SK-N-SH (cell line): ENCODE results near the gene GLCE. TPM values are rescaled to one million over a fixed set of nuclear protein-coding genes. Genes with fewer than 3 reads are reported as not detected.

Source experiments
- CTCF ChIA-PET: fragments of 300-600, 350-600 bp; formaldehyde crosslinking; extraction: SDS; loops from one replicate; lab custom pipeline; 2021; lab: Yijun Ruan, JAX
- POLR2A ChIA-PET: fragments of 350-600 bp; sonication (Branson Sonifier 250); formaldehyde crosslinking; extraction: SDS; loops from one replicate; lab custom pipeline; 2020; ENCODE audit warnings: antibody characterized with exemption, inconsistent platforms; lab: Yijun Ruan, JAX
- DNase-seq: peaks from one replicate; pipeline ENCODE4 v3.0.0; 2012
- H2AFZ ChIP-seq: fragments of 200-600 bp; sonication (generic); 2 replicates; pipeline ENCODE4 v1.8.1; 2016; ENCODE audit warnings: antibody characterized with exemption, mild to moderate bottlenecking, low read depth
- H3F3A ChIP-seq: fragments of 200-600 bp; sonication (generic); replicated peaks from 2 replicates; pipeline ENCODE3; 2016; ENCODE audit warnings: antibody characterized with exemption, mild to moderate bottlenecking; ENCODE audit not compliant: insufficient read depth
- H3K27ac ChIP-seq, 2 experiments: fragments of 200-500 bp in 1 of 2; fragments of 200-600 bp in 1 of 2; sonication (Bioruptor generic) in 1 of 2; sonication (generic), shearing (Covaris generic) in 1 of 2; 2 replicates each; pipeline versions ENCODE4 v1.5.1 to v1.6.1; 2014 to 2016; ENCODE audit warnings: low read depth in 2 of 2, inconsistent platforms in 1 of 2, low read length in 1 of 2, mild to moderate bottlenecking in 1 of 2, mixed read lengths in 1 of 2
- H3K27me3 ChIP-seq: fragments of 200-600 bp; sonication (generic), shearing (Covaris generic); 2 replicates; pipeline ENCODE4 v1.6.1; 2016; ENCODE audit warnings: mixed run types; ENCODE audit not compliant: insufficient read depth
- H3K36me3 ChIP-seq, 2 experiments: fragments of 200-500 bp in 1 of 2; fragments of 200-600 bp in 1 of 2; sonication (Bioruptor generic) in 1 of 2; sonication (generic) in 1 of 2; replicated peaks in 1 of 2; 2 replicates each; pipeline versions ENCODE3 to v1.5.1; 2014 to 2016; ENCODE audit warnings: low read length in 1 of 2, mild to moderate bottlenecking in 1 of 2; ENCODE audit not compliant: insufficient read depth in 2 of 2, control insufficient read depth in 1 of 2
- H3K4me1 ChIP-seq, 2 experiments: fragments of 200-500 bp in 1 of 2; fragments of 200-600 bp in 1 of 2; sonication (Bioruptor generic) in 1 of 2; sonication (generic), shearing (Covaris generic) in 1 of 2; 2 replicates each; pipeline versions ENCODE4 v1.5.1 to v1.6.1; 2014 to 2016; ENCODE audit warnings: low read depth in 1 of 2, low read length in 1 of 2, mixed run types in 1 of 2; ENCODE audit not compliant: insufficient read depth in 2 of 2, control insufficient read depth in 1 of 2
- H3K4me2 ChIP-seq: fragments of 200-600 bp; sonication (generic), shearing (Covaris generic); 2 replicates; pipeline ENCODE4 v1.6.1; 2017; ENCODE audit warnings: mixed run types
- H3K4me3 ChIP-seq, 2 experiments: fragments of 200-500 bp in 1 of 2; fragments of 200-600 bp in 1 of 2; sonication (Bioruptor generic) in 1 of 2; sonication (generic), shearing (Covaris generic) in 1 of 2; 2 replicates each; pipeline versions ENCODE4 v1.5.1 to v1.8.1; 2014 to 2016; ENCODE audit warnings: low read depth in 2 of 2, inconsistent platforms in 1 of 2, low read length in 1 of 2, mild to moderate bottlenecking in 1 of 2, mixed read lengths in 1 of 2, moderate library complexity in 1 of 2
- H3K79me2 ChIP-seq: fragments of 200-600 bp; sonication (generic); 2 replicates; pipeline ENCODE4 v1.8.1; 2017; ENCODE audit warnings: mild to moderate bottlenecking; ENCODE audit not compliant: insufficient read depth
- H3K9ac ChIP-seq: fragments of 200-600 bp; sonication (generic); 2 replicates; pipeline ENCODE4 v1.6.1; 2017; ENCODE audit warnings: mixed run types
- H3K9me2 ChIP-seq: fragments of 200-600 bp; sonication (generic); 2 replicates; pipeline ENCODE4 v1.6.1; 2017; ENCODE audit warnings: mixed run types
- H3K9me3 ChIP-seq: fragments of 200-600 bp; sonication (generic); 2 replicates; pipeline ENCODE4 v1.6.1; 2017; ENCODE audit warnings: mixed run types, mild to moderate bottlenecking, moderate library complexity
- H4K20me1 ChIP-seq: fragments of 200-600 bp; sonication (generic); 2 replicates; pipeline ENCODE4 v1.6.1; 2017; ENCODE audit warnings: mild to moderate bottlenecking, mixed run types; ENCODE audit not compliant: insufficient read depth
- CTCF ChIP-seq: fragments of 200-600 bp; sonication (generic); IDR thresholded peaks from 2 replicates; pipeline ENCODE4 v1.6.1; 2017; ENCODE audit warnings: antibody characterized with exemption, mild to moderate bottlenecking, moderate library complexity
- FOSL2 ChIP-seq: IDR thresholded peaks from 2 replicates; pipeline ENCODE4 v1.4.0; 2012; ENCODE audit warnings: low read depth, mild to moderate bottlenecking, moderate library complexity, borderline replicate concordance
- GATA2 ChIP-seq: sonication (generic); formaldehyde crosslinking; IDR thresholded peaks from 2 replicates; pipeline ENCODE4 v1.5.0; 2020; ENCODE audit warnings: mild to moderate bottlenecking, missing genetic modification reagents
- MAX ChIP-seq: IDR thresholded peaks from 2 replicates; pipeline ENCODE4 v1.4.0; 2012; ENCODE audit warnings: low read depth
- PBX3 ChIP-seq: IDR thresholded peaks from 2 replicates; pipeline ENCODE4; 2012
- POLR2AphosphoS5 ChIP-seq: IDR thresholded peaks from 2 replicates; pipeline ENCODE4 v1.6.1; 2012; ENCODE audit warnings: low read depth, low read length
- RAD21 ChIP-seq: IDR thresholded peaks from 2 replicates; pipeline ENCODE4 v1.6.1; 2012; ENCODE audit warnings: mild to moderate bottlenecking, low read length
- REST ChIP-seq: IDR thresholded peaks from 2 replicates; pipeline ENCODE4 v1.6.1; 2012; ENCODE audit warnings: mild to moderate bottlenecking, low read depth, low read length, moderate library complexity
- SIN3A ChIP-seq: IDR thresholded peaks from 2 replicates; pipeline ENCODE4 v1.6.1; 2012; ENCODE audit warnings: low read depth, mild to moderate bottlenecking, low read length, moderate library complexity, borderline replicate concordance
- SMC3 ChIP-seq: IDR thresholded peaks from 2 replicates; pipeline ENCODE4 v1.6.1; 2012; ENCODE audit warnings: low read depth, low read length, improper control_type of control experiment
- YY1 ChIP-seq: IDR thresholded peaks from 2 replicates; pipeline ENCODE4 v1.4.0; 2012; ENCODE audit warnings: low read depth, mild to moderate bottlenecking
- WGBS: methylation state at CpG from one replicate; pipeline ENCODE4 v1.1.6; 2017; ENCODE audit warnings: low lambda C conversion rate; 5-methylcytosine and 5-hydroxymethylcytosine counted together
- polyA plus RNA-seq, 3 experiments: library from polyadenylated mRNA; depleted of rRNA; stranded (reverse); fragments of >200 nt; gene quantifications; 2 replicates each; pipeline ENCODE4 v1.2.3, GENCODE V29; 2012

GLCE gene
- polyA plus RNA-seq, 1 of the 3 experiments (the other 2 are of a cell fraction): 19.5 TPM

- TF ChIP-seq SMC3 (peak; percentile 39), MAX (no peak), SIN3A (peak; percentile 2; the same call in 1 of the 2 replicates), PBX3 (no peak), RAD21 (peak; percentile 59), POLR2AphosphoS5 (no peak), CTCF (peak; percentile 59), YY1 (no peak), REST (no peak)
- TF ChIP-seq, all 33 proteins: peak for 6
Measured at GRCh38 chr15:69161079-69161877, 843 bp downstream of the GLCE start (continued).

- Histone ChIP-seq H3K79me2 (peaks cover 41% of the 10 kb centered on the region), H2AFZ (peak overlapping the region; percentile 89), H4K20me1 (no peaks in the 10 kb centered on the region), H3K27ac (peak overlapping the region; percentile 43 to 71; a peak in 3 of 4 replicates), H3K4me1 (peaks cover 7 to 28% of the 10 kb centered on the region in 2 experiments), H3K9ac (peak overlapping the region; percentile 94), H3K27me3 (no peaks in the 10 kb centered on the region), H3F3A (peaks cover 9% of the 10 kb centered on the region), H3K36me3 (no peaks in the 10 kb centered on the region), H3K9me2 (no peaks in the 10 kb centered on the region), H3K4me3 (peak overlapping the region; percentile 82 to 94), H3K4me2 (peak overlapping the region; percentile 91), H3K9me3 (no peaks in the 10 kb centered on the region)
- no peak for TF ChIP-seq FOSL2
- TF ChIP-seq GATA2 (CRISPR knock-in tag): 0 out of 2 replicates have a peak, but pooled peaks have one; percentile 10
- 34% methylated on average over 5 of the region's 5 CpGs for WGBS
- POLR2A ChIA-PET: interaction anchor here (1.0 kb wide), 1 partner anchor 9 kb away, joined by 4 read pairs; no protein-coding TSS in a partner anchor
- DNase-seq: no peak
- CTCF ChIA-PET: interaction anchor here (0.6 to 3.7 kb wide), 10 partner anchors 16 to 233 kb away, joined by 3 to 24 read pairs (median 4); no protein-coding TSS in a partner anchor
Measured at GRCh38 chr15:69161878-69162213, 1.4 kb downstream of the GLCE start.
